Heart left ventricle (tissue), 13 donors: ENCODE data around the gene GEMIN4.
"Not testable (repeated sequence)": the region's sequence is repeated elsewhere in the genome, so short reads cannot be mapped to it uniquely, and the experiment has no call there.

Experiments
- CTCF ChIP-seq, 12 donors: fragments of 200-600 bp; sonication (generic) in 4 of 12; IDR thresholded peaks; one replicate each; pipeline versions ENCODE4 v1.5.0 to v1.8.0; 2018 to 2022; ENCODE audit warnings: antibody characterized with exemption in 12 of 12, mild to moderate bottlenecking in 5 of 12
- POLR2A ChIP-seq, 2 donors: fragments of 450-650 bp; IDR thresholded peaks; one replicate each; pipeline ENCODE4 v1.6.1; 2017; ENCODE audit warnings: antibody characterized with exemption in 2 of 2, mild to moderate bottlenecking in 2 of 2, moderate library complexity in 2 of 2
- donor health status: ischemic (EF 13 %, LVEDD 7.1; RV severe dilation, severe dysfunction).
- donor health status: DM: no; HTN: yes; CAD: no.
- donor health status: DM: no; HTN: no; CAD: no.
- donor health status: ischemic (EF 25% LVEDD 6.9; RV normal size, moderate dysfunction).
- donor health status: ischemic (EF 25% LVEDD 5.7; RV mildly dilated, moderate dysfunction).
- donor health status: ischemic (EF 35%, LVEDD 5.7; RV mildly dilated, moderate dysfunction).
- donor health status: nonischemic (EF 11% LVEDD 7.7; RV severe dilation, severe dysfunction).
- donor health status: DM: yes; HTN: yes; CAD: no.
- donor health status: PGD.
- donor health status: ischemic (EF 29% LVEDD 5.4; RV normal size, mild dysfunction).
- donor health status: nonischemic (EF 23%, LVEDD 6.1; RV moderate dilation, normal function).

DNA sequence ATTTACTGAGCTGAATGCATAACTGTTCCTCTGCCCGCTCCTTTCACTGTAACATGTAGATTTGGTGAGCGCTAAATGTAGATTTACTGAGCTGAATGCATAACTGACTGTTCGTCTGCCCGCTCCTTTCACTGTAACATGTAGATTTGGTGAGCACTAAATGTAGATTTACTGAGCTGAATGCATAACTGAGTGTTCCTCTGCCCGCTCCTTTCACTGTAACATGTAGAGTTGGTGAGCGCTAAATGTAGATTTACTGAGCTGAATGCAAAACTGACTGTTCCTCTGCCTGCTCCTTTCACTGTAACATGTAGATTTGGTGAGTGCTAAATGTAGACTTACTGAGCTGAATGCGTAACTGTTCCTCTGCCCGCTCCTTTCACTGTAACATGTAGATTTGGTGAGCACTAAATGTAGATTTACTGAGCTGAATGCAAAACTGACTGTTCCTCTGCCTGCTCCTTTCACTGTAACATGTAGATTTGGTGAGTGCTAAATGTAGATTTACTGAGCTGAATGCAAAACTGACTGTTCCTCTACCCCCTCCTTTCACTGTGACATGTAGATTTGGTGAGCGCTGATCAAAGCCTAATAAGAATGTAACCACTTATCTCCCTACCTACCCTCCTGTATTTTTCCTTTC, 3.4 kb upstream of the GEMIN4 start:
- TF ChIP-seq CTCF, POLR2A (IDR thresholded peaks at IDR 0.05): not testable (repeated sequence)
